ENCODE results near the gene ABCB11. TPM values are rescaled to one million over a fixed set of nuclear protein-coding genes. Genes with fewer than 3 reads are reported as not detected.

ABCB11 gene
- total RNA-seq, 4 donors from 2014 or later: 0.18 to 0.54 TPM; not detected in 2

GRCh38 chr2:168903888-168904287 is 127.2 kb downstream of the ABCB11 start:
- Histone ChIP-seq H3K27me3 (no peaks in the 10 kb centered on the region), H3K36me3 (no peaks in the 10 kb centered on the region), H3K4me1 (no peaks in the 10 kb centered on the region), H3K9me3 (no peaks in the 10 kb centered on the region), H3K4me3 (no peak overlapping the region), H3K27ac (no peak overlapping the region)
- TF ChIP-seq POLR2A (IDR thresholded peaks at IDR 0.05): no peak
- TF ChIP-seq CTCF (IDR thresholded peaks at IDR 0.05): no peak
- DNase-seq: no peak

GRCh38 chr2:168901003-168901402 is 130.1 kb downstream of the ABCB11 start, which contains the start of gene G6PC2:
G6PC2 (plus strand) TSS chr2:168901291; CDS start chr2:168901332, 41 bp downstream.
- Histone ChIP-seq H3K9me3 (no peaks in the 10 kb centered on the region), H3K27me3 (no peaks in the 10 kb centered on the region)

GRCh38 chr2:168897449-168897848 is 133.7 kb downstream of the ABCB11 start:
- no peak for TF ChIP-seq POLR2A (IDR thresholded peaks at IDR 0.05)
- no peak for TF ChIP-seq CTCF (IDR thresholded peaks at IDR 0.05)
- Histone ChIP-seq H3K36me3 (no peaks in the 10 kb centered on the region), H3K9me3 (no peaks in the 10 kb centered on the region), H3K4me3 (no peak overlapping the region), H3K4me1 (no peaks in the 10 kb centered on the region), H3K27me3 (no peaks in the 10 kb centered on the region), H3K27ac (no peak overlapping the region)
- no peak for DNase-seq

More at GRCh38 chr2:168901003-168901402, 130.1 kb downstream of the ABCB11 start, which contains the start of gene G6PC2:
- Histone ChIP-seq H3K36me3 (no peaks in the 10 kb centered on the region), H3K4me3 (no peak within 1 kb of the TSS), H3K4me1 (no peaks in the 10 kb centered on the region), H3K27ac (no peak within 1 kb of the TSS)
- DNase-seq: no peak
- TF ChIP-seq CTCF (IDR thresholded peaks at IDR 0.05) (no peak), POLR2A (IDR thresholded peaks at IDR 0.05) (no peak)

- no peak for DNase-seq
- no peak overlapping the region for H3K4me3 ChIP-seq
- no peaks in the 10 kb centered on the region for H3K27me3 ChIP-seq
- no peak overlapping the region for H3K27ac ChIP-seq
- no peaks in the 10 kb centered on the region for H3K4me1 ChIP-seq
- no peak for TF ChIP-seq POLR2A (IDR thresholded peaks at IDR 0.05)
- no peak for TF ChIP-seq CTCF (IDR thresholded peaks at IDR 0.05)
- no peaks in the 10 kb centered on the region for H3K9me3 ChIP-seq
- no peaks in the 10 kb centered on the region for H3K36me3 ChIP-seq
These were observed 134.3 kb downstream of the ABCB11 start for GRCh38 chr2:168896783-168897182.

- H3K27ac ChIP-seq: no peak overlapping the region
- no peak for DNase-seq
- H3K4me1 ChIP-seq: no peaks in the 10 kb centered on the region
- H3K36me3 ChIP-seq: no peaks in the 10 kb centered on the region
- H3K9me3 ChIP-seq: no peaks in the 10 kb centered on the region
- H3K4me3 ChIP-seq: no peak overlapping the region
- H3K27me3 ChIP-seq: no peaks in the 10 kb centered on the region
- TF ChIP-seq POLR2A (IDR thresholded peaks at IDR 0.05): no peak
- no peak for TF ChIP-seq CTCF (IDR thresholded peaks at IDR 0.05)
These were observed 135.4 kb downstream of the ABCB11 start for GRCh38 chr2:168895771-168896170.

- Histone ChIP-seq H3K4me1 (peaks cover 0 to 3% (median 0%) of the 10 kb centered on the region in 4 donors), H3K36me3 (no peaks in the 10 kb centered on the region), H3K27ac (no peak overlapping the region), H3K9me3 (no peaks in the 10 kb centered on the region), H3K4me3 (no peak overlapping the region), H3K27me3 (no peaks in the 10 kb centered on the region)
- no peak for DNase-seq
- no peak for TF ChIP-seq POLR2A (IDR thresholded peaks at IDR 0.05)
- TF ChIP-seq CTCF (IDR thresholded peaks at IDR 0.05): no peak
These were observed 136.4 kb downstream of the ABCB11 start for GRCh38 chr2:168894720-168895119.
